ENCODE data around the gene HAPLN3. TPM values are rescaled to one million over a fixed set of nuclear protein-coding genes. Genes with fewer than 3 reads are reported as not detected.

Gene HAPLN3
- polyA plus RNA-seq, 2 of the 4 experiments (the other 2 are of a cell fraction), result 8.5 to 39.7 TPM

- H3K27ac ChIP-seq, result peak overlapping the region; percentile 3 to 80; a peak in 4 of 6 replicates
- H3K4me3 ChIP-seq, result peak overlapping the region; percentile 51
- peak; percentile 65 to 72 for ATAC-seq
- ChIA-PET POLR2A (interaction anchor here (0.5 to 0.9 kb wide), 2 partner anchors 17 to 236 kb away, joined by 3 to 5 read pairs; no protein-coding TSS in a partner anchor), CTCF (interaction anchor here (0.6 to 32.8 kb wide), 23 partner anchors 9 to 405 kb away, joined by 3 to 851 read pairs (median 4); no protein-coding TSS in a partner anchor)
- peak; percentile 86 to 96 for DNase-seq (ENCODE audit: low read depth in 1 of 2, low spot score in 1 of 2)
- no peaks in the 10 kb centered on the region for H3K9me3 ChIP-seq
- peak overlapping the region; percentile 96 for H3K4me2 ChIP-seq
- peak; percentile 90 for FAIRE-seq
- H3K4me1 ChIP-seq, result peaks cover 19% of the 10 kb centered on the region
- WGBS (ENCODE audit: missing lambda C conversion rate), result 1% methylated on average over 22 of the region's 23 CpGs
- TF ChIP-seq HOXB5 (CRISPR knock-in tag; IDR thresholded peaks at IDR 0.05) (0 out of 2 replicates have a peak, but pooled peaks have one; percentile 52), USF2 (IDR thresholded peaks at IDR 0.05) (no peak), SREBF2 (IDR thresholded peaks at IDR 0.05) (no peak), TP53 (CRISPR knock-in tag; IDR thresholded peaks at IDR 0.05) (no peak), HDAC2 (IDR thresholded peaks at IDR 0.05) (no peak), HOXA7 (CRISPR knock-in tag; IDR thresholded peaks at IDR 0.05) (no peak), ZFP36 (IDR thresholded peaks at IDR 0.05; ENCODE audit: borderline replicate concordance, partially characterized antibody) (no peak), E2F6 (IDR thresholded peaks at IDR 0.05; ENCODE audit: borderline replicate concordance, low read depth) (peak; percentile 77), CEBPB (IDR thresholded peaks at IDR 0.05) (peak in 1 of 2 experiments; percentile 58; a peak in 2 of 4 replicates), NFE2L2 (conservative IDR thresholded peaks at IDR 0.05; ENCODE audit: low read length) (no peak), CHD4 (IDR thresholded peaks at IDR 0.05; ENCODE audit: borderline replicate concordance) (no peak), HEYL (CRISPR knock-in tag; IDR thresholded peaks at IDR 0.05) (no peak), POLR2AphosphoS2 (conservative IDR thresholded peaks at IDR 0.05; ENCODE audit: low read length) (no peak), RARB (CRISPR knock-in tag; IDR thresholded peaks at IDR 0.05) (no peak), JUNB (IDR thresholded peaks at IDR 0.05) (no peak), GATA3 (IDR thresholded peaks at IDR 0.05; ENCODE audit: borderline replicate concordance) (no peak), MAFK (IDR thresholded peaks at IDR 0.05; ENCODE audit: partially characterized antibody) (no peak), RNF2 (IDR thresholded peaks at IDR 0.05; ENCODE audit: borderline replicate concordance, low read depth) (no peak), TFCP2L1 (CRISPR knock-in tag; IDR thresholded peaks at IDR 0.05) (no peak), RAD21 (conservative IDR thresholded peaks at IDR 0.05 in 1 of 2, IDR thresholded peaks at IDR 0.05 in 1 of 2) (peak; percentile 92 to 94), SMC3 (IDR thresholded peaks at IDR 0.05) (peak; percentile 78), EHMT2 (IDR thresholded peaks at IDR 0.05; ENCODE audit: low read depth) (no peak), REST (IDR thresholded peaks at IDR 0.05) (no peak), PHF8 (IDR thresholded peaks at IDR 0.05; ENCODE audit: borderline replicate concordance, low read depth) (no peak), MYC (IDR thresholded peaks at IDR 0.05; ENCODE audit: borderline replicate concordance, low read length) (no peak), ZC3H11A (IDR thresholded peaks at IDR 0.05) (no peak), JUN (IDR thresholded peaks at IDR 0.05) (peak in 1 of 2 experiments; percentile 24; a peak in 1 of 5 replicates), POLR2A (IDR thresholded peaks at IDR 0.05; ENCODE audit: low read length) (no peak), CBX8 (IDR thresholded peaks at IDR 0.05) (no peak), RCOR1 (IDR thresholded peaks at IDR 0.05; ENCODE audit: low read depth, low read length) (no peak)
- TF ChIP-seq, protein P1, sequence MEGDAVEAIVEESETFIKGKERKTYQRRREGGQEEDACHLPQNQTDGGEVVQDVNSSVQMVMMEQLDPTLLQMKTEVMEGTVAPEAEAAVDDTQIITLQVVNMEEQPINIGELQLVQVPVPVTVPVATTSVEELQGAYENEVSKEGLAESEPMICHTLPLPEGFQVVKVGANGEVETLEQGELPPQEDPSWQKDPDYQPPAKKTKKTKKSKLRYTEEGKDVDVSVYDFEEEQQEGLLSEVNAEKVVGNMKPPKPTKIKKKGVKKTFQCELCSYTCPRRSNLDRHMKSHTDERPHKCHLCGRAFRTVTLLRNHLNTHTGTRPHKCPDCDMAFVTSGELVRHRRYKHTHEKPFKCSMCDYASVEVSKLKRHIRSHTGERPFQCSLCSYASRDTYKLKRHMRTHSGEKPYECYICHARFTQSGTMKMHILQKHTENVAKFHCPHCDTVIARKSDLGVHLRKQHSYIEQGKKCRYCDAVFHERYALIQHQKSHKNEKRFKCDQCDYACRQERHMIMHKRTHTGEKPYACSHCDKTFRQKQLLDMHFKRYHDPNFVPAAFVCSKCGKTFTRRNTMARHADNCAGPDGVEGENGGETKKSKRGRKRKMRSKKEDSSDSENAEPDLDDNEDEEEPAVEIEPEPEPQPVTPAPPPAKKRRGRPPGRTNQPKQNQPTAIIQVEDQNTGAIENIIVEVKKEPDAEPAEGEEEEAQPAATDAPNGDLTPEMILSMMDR (IDR thresholded peaks at IDR 0.05), result peak; percentile 94
- TF ChIP-seq, protein P2, sequence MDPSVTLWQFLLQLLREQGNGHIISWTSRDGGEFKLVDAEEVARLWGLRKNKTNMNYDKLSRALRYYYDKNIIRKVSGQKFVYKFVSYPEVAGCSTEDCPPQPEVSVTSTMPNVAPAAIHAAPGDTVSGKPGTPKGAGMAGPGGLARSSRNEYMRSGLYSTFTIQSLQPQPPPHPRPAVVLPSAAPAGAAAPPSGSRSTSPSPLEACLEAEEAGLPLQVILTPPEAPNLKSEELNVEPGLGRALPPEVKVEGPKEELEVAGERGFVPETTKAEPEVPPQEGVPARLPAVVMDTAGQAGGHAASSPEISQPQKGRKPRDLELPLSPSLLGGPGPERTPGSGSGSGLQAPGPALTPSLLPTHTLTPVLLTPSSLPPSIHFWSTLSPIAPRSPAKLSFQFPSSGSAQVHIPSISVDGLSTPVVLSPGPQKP (IDR thresholded peaks at IDR 0.05; ENCODE audit: low read depth, low read length), result no peak
- TF ChIP-seq, protein P3, sequence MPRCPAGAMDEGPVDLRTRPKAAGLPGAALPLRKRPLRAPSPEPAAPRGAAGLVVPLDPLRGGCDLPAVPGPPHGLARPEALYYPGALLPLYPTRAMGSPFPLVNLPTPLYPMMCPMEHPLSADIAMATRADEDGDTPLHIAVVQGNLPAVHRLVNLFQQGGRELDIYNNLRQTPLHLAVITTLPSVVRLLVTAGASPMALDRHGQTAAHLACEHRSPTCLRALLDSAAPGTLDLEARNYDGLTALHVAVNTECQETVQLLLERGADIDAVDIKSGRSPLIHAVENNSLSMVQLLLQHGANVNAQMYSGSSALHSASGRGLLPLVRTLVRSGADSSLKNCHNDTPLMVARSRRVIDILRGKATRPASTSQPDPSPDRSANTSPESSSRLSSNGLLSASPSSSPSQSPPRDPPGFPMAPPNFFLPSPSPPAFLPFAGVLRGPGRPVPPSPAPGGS (IDR thresholded peaks at IDR 0.05), result no peak
- TF ChIP-seq, protein P4, sequence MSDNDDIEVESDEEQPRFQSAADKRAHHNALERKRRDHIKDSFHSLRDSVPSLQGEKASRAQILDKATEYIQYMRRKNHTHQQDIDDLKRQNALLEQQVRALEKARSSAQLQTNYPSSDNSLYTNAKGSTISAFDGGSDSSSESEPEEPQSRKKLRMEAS (IDR thresholded peaks at IDR 0.05), result peak; percentile 88
Measured at GRCh38 chr15:88894348-88894818, 961 bp downstream of the HAPLN3 start.

All from A549 (cell line).